Astrocyte of the hippocampus (primary cell): ENCODE data around the gene DDIT3.

Source experiments
- DNase-seq: peaks from one replicate; pipeline ENCODE4 v3.0.0; 2011; ENCODE audit warnings: low read depth, low spot score

DDIT3 gene, protein sequence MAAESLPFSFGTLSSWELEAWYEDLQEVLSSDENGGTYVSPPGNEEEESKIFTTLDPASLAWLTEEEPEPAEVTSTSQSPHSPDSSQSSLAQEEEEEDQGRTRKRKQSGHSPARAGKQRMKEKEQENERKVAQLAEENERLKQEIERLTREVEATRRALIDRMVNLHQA

DNA sequence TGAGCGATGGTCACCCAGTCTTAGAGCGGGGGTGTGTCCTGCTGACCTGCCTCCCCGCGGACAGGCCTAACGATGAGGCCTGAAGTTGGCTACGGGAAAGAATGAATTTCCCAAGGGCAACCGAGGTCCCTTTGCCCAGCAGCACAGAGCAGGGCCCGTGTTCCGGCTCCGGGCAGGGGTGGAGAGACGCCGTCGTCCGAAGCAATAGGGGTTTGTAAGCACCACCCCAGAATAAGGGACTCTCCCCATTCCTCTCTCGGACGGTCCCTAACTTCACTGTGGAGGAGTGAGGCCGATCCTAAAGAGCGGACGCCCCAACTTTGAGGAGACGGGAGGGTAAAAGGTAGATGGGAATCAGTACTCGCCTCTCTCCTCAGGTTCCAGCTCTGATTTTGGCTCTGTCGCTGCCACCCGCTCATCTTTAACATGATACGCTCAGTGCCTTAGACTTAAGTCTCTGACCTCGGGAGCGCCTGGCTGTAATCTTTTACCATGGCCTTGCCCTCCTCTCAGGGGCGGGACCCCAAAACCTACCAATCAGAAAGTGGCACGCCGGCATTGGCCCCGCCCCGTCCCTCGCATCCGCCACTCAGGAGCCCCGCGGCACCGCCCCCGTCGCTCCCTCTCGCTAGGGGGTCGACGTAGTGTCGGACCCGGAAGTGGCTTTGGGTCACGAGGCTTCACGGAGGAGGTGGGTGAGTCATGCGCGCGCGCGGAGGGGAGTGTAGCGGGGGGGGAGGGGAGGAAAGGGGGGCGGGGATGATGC, at the start of gene DDIT3:
DDIT3 (minus strand) TSS at position 462 of the 766 bp plus-strand sequence. CDS start 3,108 bp downstream, outside the sequence.
- peak; percentile 100 for DNase-seq

DNA sequence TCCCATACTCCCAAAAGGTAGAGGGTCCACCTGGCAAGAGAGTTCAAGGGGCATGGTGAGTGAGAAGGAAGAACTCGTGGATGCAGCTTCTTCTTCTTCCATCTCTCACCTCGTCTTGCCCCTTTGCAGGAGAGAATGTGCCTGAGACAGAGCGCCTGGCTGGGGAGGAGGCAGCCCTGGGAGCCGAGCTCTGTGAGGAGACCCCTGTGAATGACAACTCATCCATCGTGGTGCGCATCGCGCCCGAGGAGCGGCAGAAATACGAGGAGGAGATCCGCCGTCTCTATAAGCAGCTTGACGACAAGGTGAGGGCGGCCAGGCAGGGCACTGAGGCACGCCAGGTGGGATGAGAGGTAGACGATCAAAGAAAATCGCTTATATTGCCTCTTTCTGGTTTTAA, 49.5 kb upstream of the DDIT3 start:
- DNase-seq, result no peak

DNA sequence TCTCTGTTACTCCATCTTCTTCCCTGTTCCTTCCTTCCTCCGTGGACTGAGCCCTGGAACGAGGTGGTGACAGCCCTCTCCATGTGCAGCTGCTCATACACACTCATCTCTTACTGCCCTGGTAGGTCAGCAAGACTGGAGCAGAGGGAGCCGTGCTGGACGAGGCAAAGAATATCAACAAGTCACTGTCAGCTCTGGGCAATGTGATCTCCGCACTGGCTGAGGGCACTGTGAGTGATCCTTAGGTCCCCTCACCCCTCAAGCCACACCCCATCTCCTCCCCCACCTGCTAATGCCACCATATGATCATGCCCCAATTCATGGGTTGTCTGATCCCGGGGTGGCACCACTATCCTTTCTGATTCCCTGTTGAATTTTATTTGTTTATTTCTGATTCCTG, 48.5 kb upstream of the DDIT3 start:
- DNase-seq, result no peak

DNA sequence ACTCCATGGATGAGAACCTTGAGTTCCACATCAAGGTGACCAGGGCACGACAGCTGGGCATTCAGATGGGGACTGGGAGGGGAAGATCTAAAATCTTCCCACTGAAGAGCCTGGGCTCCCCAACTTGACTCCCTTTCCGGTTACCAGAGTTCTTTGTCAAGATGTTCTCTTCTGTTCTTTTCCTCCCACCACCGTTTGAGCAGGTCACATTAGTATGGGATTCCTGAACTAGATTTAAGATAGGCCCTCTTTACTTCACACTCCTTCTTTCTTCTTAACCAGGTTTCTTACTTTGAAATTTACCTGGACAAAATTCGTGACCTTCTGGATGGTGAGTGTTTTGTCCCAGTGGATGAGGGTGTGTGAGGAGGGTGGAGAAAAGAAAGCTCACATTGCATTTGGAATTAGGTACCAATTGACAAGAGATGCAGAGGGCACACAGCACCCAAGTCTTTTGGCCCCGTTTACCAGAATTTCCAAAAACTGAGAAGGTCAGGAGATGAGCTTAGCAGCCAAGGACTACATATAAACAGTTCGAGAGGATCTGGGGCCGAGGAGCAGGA, 43.9 kb upstream of the DDIT3 start:
- DNase-seq, result no peak

DNA sequence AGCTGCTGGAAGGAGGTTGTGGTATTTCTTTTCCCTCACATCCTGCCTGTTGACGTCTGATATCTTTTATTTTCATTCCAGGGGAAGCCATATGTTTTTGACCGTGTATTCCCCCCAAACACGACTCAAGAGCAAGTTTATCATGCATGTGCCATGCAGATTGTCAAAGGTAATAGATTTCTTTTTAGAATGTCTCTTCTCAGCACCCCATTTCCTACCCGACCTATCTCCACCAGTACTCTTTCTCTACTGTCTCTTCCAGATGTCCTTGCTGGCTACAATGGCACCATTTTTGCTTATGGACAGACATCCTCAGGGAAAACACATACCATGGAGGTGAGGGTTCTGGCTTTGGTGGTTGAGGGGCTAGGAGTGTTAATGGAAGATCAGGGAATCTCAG, 43.0 kb upstream of the DDIT3 start:
- no peak for DNase-seq

DNA sequence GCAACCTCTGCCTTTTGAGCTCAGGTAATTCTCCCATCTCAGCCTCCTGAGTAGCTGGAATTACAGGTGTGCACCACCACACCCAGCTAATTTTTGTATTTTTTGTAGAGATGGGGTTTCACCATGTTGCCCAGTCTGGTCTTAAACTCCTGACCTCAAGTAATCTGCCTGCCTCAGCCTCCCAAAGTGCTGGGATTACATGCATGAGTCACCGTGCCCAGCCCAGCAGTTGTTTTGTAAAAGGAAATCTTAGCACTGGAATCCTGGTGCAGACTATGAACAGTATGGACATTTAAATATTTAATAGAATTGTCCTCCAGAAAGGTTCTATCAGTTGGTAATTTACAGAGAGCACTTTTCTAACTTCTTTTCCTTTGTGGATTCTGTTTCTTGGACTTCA, 40.8 kb upstream of the DDIT3 start:
- DNase-seq, result peak; percentile 27

DNA sequence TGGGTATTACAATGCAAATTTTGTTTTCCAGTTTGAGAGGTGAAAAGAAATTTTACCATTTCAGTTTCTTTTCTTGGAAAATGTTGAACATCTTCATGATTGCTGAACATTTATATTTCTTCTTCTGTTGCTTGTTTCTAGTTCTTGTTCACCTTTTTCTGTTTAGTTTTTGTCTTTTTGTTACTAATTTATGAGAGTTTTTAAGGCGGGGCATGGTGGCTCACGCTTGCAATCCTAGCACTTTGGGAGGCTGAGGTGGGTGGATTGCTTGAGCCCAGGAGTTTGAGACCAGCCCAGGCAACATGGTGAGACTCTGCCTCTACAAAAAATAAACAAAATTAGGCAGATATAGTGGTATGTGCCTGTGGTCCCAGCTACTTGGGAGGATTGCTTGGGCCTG, 40.2 kb upstream of the DDIT3 start:
- no peak for DNase-seq

DNA sequence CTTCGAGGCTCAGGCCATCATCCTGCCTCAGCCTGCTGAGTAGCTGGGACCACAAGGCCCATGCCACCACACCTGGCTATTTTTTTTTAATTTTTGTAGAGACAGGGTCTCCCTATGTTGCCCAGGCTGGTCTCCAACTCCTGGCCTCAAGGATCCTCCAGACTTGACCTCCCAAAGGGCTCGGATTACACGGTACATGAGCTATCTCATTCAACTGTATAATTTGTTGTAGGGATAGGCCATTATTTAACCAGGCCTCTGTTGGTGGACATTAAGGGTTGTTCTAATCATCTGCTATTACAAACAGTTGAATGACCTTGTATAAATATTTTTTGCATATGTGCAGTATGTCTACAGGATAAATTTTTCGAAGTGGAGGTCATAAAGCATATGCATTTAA, 38.5 kb upstream of the DDIT3 start:
- no peak for DNase-seq

DNA sequence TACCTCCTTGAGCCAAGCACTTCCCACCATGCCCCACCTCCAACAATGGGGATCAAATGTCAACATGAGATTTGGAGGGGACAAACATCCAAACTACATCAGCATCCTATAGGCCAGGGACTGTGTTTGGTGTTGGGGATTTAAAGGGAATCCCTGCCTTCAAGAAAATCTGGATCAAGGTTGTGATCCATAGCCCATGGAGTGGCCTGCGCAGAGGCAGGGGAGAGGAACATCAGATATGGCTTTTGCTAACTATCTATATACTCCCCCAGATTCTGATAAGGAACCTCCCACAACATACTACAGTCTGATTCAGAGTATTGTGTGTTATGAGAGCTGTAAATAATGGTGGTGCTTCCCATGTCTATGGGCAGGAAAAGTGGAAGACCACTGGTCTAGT, 34.6 kb upstream of the DDIT3 start:
- DNase-seq, result no peak

DNA sequence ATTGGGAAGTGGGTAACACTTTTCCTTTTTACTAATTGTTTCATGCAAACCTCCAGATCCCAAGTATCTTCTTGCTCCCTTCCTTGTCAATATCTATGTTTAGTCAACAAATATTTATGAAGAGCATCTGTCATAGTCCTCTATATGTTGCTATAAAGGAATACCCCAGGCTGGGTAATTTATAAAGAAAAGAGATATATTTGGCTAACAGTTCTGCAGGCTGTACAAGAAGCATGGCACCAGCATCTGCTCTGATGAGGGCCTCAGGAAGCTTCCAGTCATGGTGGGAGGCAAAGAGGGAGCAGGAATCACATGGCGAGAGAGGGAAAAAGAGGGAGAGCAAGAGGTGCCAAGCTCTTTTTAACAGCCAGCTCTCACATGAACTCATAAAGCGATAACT, 34.1 kb upstream of the DDIT3 start:
- no peak for DNase-seq

DNA sequence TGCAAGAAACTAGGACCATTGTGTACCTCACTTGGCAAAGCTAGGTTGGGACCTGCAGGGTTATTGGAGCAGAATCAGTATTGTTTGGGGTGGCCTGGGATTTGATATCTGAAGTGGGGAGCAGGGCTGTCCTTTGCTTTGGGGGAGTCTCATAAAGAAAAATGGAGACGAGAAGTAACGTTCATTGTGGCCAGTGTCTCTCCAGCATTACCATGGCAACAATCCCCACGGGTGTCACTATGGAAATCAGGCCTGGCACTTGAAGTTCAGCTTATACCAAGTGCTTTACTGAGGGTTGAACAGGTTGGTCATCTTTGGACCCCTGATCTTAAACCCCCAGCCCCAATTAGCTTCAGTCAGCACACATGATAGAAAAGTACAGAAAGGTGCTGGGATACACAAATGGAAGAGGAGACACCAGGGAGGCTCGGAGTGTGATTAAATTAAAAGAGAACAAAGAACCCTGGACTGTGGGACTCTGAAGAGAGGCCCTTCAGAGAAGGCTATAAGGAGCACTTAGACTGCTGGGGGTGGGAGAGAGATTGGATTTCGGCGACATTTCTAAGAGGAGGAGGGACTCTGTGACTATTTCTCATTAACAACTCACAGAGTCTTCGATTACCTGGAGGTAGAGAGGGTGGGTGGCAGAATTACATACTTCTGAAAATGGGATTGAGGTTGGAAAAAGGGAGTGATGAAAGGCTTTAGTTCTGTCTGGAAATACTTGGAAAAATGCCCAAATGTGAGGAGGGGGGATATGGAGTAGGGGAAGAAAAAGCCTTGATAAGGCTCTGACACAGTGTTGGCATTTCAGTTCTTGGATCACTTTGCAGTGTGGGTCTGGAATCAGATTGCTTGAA, 33.3 kb upstream of the DDIT3 start:
- no peak for DNase-seq

DNA sequence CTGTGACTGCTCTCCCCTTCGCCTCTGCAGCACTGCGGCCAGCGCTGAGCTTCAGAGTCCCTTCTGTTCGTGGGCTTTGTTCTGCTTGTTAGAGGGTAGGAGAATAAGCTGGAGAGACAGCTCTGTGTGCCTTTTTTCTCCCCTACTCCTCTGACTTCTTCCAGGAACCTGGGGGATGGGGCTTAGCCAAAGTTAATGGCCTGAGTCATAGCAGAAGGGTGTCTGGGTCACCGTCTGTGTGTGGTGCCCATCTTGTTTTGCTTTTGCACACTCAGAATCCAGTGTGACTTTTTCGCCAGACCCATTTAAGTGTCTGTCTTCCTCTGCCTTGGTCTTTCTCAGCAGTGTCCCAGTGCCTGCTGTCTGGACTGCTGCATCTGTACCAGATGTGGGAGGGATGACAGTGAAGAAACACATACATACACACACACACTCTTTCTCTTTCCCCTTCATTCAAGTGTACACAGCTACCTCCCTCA, 32.6 kb upstream of the DDIT3 start:
- peak; percentile 63 for DNase-seq

DNA sequence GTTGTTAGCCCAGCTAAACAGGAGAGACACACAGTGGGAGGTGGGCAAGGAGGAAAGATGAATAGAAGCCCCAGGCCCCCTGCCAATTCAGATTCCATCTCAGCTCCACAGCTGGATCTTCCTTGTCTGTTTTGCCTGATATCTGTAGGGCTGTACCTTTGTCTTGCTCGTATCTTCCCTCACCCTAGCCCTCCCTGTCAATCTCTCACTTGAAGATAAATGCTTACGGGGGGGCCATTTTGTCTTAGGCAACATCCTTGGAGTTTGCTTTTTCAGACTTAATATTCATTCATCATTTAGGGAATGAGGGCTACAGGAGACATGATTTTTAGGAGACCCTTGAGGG, 32.0 kb upstream of the DDIT3 start:
- no peak for DNase-seq

DNA sequence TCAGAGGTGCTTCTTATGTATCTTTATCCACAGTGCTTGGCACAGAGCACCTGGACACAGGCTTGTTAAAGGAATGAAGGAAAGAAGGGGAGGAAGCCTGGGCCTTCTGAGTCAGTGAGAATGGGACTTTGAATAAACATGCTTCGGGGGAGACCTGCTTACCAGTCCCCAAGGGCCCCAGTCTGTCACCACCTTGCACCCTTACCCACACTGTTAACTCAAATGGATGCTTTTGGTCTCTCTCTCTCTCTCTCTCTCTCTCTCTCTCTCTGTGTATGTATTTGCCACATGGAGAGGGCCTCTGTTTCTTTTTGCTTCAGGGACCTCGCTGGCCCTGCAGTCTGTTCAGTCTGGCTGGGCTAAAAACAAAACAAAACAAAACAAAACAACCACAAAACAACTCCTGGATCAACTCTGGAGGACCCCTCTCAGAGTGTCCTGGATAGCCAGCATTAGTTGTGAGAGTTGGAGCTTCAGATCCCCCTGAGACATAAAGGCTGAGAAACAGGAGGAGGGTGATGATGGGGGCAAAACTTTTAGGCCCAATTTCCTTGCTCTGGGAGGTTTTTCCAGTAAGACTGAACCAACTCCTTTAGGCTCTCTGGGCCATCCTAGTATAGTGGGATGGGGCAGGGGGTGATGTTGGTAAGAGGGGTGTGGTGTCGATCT, 31.5 kb upstream of the DDIT3 start:
- no peak for DNase-seq

DNA sequence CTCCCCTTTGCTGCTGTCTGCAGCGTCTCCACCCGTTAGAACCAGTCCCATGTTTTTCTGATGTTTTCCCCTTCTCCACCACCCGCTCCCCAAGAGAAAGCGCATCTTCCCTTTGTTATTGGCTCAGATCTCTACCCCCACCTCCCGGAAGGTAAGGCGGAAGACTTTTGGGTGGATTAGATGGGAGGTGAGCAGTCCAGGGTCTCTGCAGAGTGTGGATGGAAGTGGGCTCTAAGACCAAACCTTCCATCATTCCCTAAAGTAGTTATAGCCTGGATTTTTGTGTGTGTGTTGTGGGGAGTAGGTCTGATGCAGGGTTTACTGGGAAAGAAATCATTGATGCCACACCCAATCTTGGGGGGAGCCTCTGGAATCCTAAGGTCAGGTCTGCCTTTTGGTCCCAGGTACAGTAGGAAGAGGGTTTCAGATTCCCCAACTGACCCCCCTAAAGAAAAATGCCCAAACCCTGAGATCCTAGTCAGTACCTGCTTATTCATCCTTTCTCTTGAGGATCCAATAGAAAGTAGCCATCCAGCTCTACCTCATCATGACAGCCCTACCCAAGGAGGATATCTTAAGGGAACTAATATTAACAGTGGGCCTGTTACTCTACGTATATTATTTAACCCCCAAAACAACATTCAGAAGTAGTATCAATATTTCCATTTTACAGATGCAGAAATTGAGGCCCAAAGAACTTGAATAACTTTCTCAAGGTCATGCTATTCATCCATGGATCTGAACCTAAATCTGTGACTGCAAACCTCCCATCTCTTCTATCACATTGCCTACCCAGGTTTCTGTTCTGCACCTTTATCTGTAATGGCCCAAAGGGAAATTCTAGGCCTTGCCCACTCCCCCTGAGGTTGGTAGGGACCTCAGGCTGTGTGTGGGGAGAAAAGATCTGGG, 30.6 kb upstream of the DDIT3 start:
- DNase-seq, result no peak

DNA sequence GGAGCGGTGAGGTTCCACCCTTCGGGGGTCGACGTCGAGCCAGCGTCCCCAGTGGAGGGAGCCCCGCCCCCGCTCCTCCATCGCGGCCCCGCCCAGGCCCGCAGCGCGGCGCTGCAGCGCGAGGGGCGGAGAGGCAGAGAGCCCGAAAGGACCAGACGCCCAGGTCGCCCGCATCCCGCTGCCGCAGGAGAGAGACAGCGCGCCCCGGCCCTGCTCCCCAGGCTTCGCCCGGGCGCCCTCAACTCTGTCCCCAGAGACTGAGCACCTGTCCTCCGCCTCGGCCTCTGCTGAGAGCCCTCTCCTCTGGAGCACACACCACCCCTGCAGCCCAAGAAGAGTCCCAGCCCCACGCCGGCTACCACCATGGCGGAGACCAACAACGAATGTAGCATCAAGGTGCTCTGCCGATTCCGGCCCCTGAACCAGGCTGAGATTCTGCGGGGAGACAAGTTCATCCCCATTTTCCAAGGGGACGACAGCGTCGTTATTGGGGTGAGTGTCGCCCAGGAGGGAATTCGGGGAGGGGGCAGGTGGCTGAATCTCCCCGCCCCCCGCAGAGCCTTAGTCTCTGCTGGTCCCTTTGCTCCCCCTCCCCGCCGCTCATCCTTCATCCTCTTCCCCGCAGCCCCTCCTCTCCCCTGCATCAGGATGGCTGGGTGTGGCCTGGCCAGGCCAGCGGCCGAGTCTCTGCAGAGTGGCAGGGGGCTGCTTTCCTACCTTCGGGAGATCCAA, 29.8 kb upstream of the DDIT3 start, which contains the start of gene KIF5A:
KIF5A (plus strand) TSS at position 136 of the 732 bp plus-strand sequence; CDS start at position 364, 228 bp downstream.
- DNase-seq, result peak; percentile 62

DNA sequence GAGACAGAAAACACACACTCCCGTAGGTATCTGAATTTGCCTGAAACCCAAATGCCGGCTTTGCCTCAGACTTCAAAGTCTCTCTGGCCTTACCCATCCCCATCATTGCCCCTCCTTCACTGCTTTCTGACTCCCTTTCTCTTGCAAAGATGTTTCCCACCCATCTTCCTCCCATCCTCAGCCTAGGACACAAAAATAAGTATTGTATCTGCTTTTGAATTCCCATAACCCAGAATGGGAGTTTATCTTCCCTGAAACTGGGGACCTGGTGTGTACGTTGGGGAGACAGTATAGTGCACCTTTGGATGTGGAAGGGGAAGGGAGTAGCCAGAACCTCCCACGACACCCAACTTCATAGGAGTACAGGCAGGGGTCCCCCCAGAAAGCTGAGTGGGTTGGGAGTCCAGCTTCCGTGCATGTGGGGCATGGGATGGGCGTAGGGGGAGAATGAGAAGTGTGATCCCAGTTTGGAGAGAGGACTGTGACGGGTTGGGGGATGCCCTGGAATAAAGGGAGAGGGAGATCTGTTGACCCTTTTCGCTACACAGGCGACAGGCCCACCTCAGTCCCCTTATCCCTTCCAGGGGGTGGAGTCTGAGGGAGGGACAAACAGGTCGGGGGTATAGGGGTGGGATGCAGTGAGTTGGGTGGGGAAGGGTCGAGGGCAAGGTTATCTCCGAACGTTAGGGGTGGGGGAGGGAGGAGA, 29.0 kb upstream of the DDIT3 start:
- no peak for DNase-seq

DNA sequence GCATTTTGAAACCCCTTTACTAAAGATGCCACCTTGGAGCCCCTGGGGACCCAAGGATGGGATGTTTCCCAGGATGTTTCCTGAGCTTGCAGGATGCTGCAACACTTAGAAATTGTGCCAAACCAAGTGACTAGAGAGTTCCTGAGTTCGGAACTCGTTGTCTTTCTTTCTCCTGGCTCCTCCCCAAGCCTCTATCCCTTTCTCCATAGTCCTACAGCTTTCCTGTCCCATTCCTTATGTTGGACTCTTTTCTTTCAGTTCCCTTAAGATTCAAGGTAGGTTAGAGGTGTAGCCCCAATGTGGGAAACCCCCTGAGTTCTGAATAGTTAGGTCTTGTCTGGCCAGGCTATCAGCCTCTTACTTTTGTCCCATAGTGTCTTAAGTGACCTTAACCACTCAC, 28.2 kb upstream of the DDIT3 start:
- no peak for DNase-seq

DNA sequence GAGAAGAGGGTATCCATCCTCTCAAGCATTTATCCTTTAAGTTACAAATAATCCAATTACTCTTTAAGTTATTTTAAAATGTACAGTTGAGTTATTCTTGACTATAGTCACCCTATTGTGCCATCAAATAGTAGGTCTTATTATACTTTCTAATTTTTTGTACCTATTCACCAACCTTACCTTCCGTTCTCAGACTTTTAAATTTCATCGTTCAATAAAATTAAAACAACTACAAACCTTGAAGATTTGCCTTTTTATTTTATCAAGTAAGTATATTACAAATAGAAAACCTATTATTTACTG, 27.6 kb upstream of the DDIT3 start:
- no peak for DNase-seq
